Smooth muscle cell of the brain vasculature (primary cell): ENCODE results near the gene ITK.

Experiments used
- DNase-seq: peaks from one replicate; pipeline ENCODE4 v3.0.0-alpha.2; 2012; ENCODE audit warnings: low read depth, low spot score

Gene ITK

DNA sequence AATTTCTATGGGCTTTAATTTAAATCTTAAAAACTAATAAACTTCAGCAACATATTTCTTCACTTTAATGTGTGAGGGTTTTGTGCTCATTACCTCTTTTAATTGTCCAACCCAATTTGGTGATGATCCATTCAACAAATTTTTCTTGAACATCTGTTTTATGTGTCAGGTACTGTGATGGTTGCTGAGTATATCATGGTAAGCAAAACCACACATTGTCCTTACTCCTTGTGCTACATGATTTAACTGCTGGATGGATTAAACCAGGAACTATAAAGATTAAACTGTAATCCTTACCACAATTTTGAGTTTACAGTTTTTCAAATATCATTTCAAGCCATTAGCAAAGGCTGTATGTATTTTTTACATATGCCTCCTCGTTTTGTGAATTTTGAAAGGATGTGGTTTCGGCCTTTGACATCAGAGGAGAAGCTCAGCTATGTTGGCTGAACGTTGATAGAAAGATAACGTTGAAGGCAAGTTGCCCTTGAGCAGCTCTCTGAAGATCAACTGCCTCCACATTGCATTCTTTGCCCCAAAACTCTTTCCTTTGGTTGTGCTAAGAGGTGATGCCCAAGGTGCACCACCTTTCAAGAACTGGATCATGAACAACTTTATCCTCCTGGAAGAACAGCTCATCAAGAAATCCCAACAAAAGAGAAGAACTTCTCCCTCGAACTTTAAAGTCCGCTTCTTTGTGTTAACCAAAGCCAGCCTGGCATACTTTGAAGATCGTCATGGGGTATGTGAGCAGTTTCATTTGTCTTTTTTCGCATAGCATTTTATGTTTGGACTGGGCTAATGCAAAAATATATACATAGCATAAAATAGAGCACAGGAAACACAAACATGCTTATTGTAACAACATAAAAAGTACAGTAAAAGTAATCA lies at the start of gene ITK:
TSS of gene ITK (plus strand) at position 467 of the 891 bp plus-strand sequence. CDS start at position 605, 138 bp downstream.
- DNase-seq = no peak

DNA sequence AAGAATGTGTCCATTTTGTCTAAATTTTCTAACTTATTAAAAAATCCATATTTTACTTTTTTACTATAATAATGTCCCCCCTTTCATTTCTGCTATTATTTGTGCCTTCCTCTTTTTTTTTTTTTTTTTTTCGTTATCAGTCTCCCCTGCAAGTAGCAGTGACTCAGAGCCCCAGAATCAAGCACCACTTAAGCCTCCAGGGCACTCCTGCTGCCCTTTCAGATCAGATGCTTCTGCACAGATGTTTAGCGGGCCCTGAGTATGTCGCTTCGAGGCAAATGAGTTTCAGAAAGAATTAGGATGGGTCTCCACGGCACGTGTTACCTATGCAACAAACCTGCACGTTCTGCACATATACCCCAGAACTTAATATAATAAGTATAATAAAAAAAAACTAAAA lies 49.7 kb upstream of the ITK start:
- DNase-seq = no peak

GRCh38 chr5:157132281-157132612 lies 48.4 kb upstream of the ITK start:
- DNase-seq = no peak

DNA sequence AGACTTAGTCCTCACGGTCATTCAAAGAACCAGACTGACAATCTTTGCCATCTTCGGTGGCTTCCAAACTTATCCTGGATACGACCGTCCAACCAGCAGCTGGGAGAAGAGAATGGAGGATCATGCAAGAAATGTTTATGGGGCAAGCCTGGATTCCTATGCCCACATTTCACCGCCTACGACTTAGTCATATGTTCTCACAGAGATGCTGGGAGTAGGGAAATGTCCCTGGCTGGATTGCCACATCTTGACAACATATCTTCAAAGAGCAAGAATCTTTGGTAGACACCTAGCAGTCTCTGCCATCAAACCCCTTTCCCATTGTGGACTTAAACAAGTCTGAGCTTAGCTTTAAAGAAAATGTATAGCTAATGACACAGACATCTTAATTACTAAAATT lies 42.9 kb upstream of the ITK start:
- no peak for DNase-seq

DNA sequence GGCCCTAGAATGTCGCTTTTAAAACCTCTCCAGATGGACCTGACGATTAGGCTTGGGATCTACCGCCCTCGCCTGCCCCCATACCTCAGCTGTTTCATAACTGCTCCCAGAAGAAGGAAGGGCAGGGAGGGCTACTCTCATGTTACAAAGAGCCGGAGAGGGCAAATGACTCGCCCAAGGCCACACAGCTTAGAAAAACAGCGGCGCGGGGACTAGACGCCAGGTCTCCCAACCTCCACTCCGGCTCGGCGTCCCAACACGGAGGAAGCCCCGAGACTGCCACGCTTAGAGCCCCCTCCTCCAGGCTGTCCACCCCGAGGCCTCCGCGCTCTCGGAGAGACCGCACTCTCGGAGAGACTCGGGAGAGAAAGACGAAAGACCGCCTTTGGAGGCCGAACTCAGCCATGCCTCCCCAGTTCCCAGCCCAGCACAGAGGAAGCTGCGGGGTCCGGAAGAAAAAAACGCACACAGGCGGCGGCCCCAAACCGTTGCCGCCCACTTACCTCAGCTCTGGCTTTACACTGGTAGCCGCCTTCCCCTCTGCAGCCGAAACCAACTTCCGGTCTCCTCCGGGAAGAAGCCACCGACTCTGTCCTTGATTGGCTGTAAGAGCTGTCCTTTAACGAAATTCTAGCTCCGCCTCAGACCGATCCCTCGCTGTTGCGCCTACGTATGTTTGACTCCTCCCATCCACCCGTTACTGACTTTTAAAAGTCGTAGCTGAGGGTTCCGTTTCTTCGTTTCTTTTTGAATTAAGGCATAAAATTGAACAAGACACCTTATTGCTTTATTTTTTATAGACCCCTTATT lies 38.1 kb upstream of the ITK start, which contains the start of gene MED7:
TSS of gene MED7 (minus strand) at position 549 of the 810 bp plus-strand sequence. CDS start 3,434 bp downstream, outside the sequence.
- peak; percentile 96 for DNase-seq

DNA sequence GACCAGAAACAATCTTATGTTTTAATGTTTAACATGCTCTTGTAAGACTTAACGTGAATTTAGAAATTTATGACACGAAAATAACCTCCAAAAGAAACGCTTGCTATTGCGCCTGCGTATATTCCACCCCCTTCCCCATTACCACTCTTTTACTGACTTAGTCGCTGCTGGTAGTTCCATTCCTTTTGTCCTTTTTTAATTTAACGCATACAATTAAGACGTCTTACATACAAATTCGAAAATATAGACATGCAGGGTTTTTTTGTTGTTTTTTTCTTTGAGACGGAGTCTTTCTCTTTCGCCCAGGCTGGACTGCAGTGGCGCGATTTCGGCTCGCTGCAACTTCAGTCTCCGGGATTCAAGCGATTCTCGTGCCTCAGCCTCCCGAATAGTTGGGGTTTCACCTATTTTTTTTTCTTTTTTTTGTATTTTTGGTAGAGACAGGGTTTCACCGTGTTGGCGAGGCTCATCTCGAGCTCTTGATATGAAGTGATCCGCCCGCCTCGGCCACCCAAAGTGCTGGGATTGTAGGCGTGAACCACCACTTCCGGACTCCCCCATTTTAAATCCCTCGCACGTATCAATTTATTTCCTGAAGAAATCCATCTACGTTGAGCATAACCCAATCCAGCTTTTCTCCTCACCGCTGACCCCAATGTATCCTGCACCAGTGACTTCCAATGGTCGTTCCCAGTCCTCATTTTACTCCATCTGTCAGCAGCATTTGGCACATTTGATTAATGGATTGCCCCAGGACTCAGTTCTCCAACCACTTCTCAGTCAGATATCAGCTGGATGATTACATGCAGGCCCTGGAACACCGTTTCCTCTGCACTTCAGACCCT lies 37.3 kb upstream of the ITK start:
- no peak for DNase-seq

- no peak for DNase-seq
Observed at GRCh38 chr5:157148734-157149615, 31.7 kb upstream of the ITK start.

- DNase-seq = no peak
Observed at GRCh38 chr5:157150995-157151394, 29.6 kb upstream of the ITK start.

DNA sequence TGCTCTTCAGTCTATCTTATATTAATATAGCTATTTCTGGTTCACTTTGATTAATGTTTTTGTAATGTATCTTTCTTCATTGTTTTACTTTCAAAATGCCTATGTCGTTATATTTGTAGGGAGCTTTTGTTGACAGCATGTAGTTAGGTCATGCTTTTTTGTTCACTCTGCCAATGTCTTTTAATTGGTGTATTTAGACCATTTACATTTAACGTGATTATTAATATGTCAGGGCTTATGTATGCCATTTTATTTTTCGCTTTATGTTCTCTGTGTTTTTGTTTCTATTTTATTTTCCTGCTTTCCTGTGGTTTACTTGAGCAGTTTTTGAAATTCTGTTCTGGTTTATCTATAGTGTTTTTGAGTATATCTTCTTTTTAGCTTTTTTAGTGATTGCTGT lies 25.3 kb upstream of the ITK start:
- no peak for DNase-seq

- DNase-seq = no peak
Observed at GRCh38 chr5:157157293-157157891, 23.2 kb upstream of the ITK start.

GRCh38 chr5:157159209-157159751 lies 21.4 kb upstream of the ITK start:
- DNase-seq = no peak

GRCh38 chr5:157160001-157160400 lies 20.6 kb upstream of the ITK start:
- DNase-seq = no peak

DNA sequence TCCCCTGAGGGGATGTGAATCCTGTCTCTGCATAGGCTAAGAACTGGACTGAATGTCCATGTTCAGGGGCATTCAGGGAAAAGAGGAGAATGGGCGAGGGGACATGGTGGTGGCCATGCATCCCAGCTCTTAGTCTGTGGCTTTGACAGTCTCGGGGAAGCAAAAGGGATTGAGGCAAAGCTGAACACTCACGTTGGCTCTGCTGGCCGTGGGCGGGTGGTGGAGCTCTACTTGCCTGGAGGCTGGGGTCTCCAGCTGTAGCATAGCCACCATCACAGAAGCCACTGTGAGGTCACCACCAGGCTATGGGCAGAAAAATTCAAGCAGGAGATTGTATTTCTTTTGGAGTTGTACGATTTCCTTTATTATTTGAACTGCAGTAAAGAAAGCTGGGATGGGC lies 18.6 kb upstream of the ITK start:
- no peak for DNase-seq

DNA sequence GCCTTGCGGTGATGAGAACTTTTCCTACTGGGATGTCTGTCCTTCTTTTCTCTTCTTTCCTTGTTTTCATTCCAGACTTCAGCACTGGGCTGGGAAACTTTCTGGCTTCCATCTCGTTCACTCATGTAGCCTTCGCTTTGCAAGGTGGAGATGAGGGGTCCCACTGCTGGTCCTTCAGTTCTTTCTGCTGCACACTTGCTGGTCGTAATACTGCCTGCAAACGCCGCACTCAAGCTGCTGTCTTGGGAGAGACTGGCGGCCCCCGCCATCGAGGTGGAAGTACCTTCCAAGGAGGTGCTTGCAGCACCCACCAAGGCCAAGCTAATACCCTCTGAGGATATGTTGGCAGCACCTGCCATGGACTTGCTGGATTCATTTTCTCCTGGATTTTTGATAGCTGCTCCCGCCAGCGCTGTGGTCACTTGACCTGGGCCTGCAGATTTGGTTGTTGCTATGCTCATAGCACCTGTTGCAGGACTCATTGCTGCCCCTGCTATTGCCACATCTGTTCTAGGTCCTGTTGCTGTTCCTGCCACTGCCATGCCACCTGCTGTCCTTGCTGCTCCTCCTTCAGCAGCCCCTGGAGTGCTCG lies 17.6 kb upstream of the ITK start:
- no peak for DNase-seq

GRCh38 chr5:157164521-157164920 lies 16.1 kb upstream of the ITK start:
- no peak for DNase-seq

- DNase-seq = no peak
Observed at GRCh38 chr5:157165261-157165660, 15.4 kb upstream of the ITK start.

- DNase-seq = no peak
Observed at GRCh38 chr5:157165668-157166067, 15.0 kb upstream of the ITK start.

GRCh38 chr5:157166214-157167213 lies 14.1 kb upstream of the ITK start, which contains the start of gene GARIN3:
GARIN3 (minus strand) TSS chr5:157166264; CDS start chr5:157166168, 96 bp downstream.
- DNase-seq = no peak
